Heart right ventricle (tissue), 16 donors: ENCODE data around the gene FGF14. TPM values are rescaled to one million over a fixed set of nuclear protein-coding genes. Genes with fewer than 3 reads are reported as not detected.

ENCODE experiments used
- ATAC-seq, 8 donors: fragments of 200-7000 bp; cut with Tn5 transposase; one replicate each; pipeline ENCODE4 v1.9.1; 2020; ENCODE audit warnings: mild to moderate bottlenecking in 8 of 8, moderate library complexity in 8 of 8, moderate number of reproducible peaks in 1 of 8
- DNase-seq, 2 donors: peaks; one replicate each; pipeline ENCODE4 v3.0.0-alpha.2; 2020
- H3K27ac ChIP-seq, 10 donors: fragments of 200-600 bp; sonication (generic) in 2 of 10; one replicate each; pipeline versions ENCODE4 v1.5.0 to v1.8.0; 2020 to 2022; ENCODE audit warnings: mild to moderate bottlenecking in 3 of 10
- H3K27me3 ChIP-seq, 7 donors: fragments of 200-600 bp; one replicate each; pipeline ENCODE4 v1.8.0; 2021 to 2022; ENCODE audit warnings: mild to moderate bottlenecking in 2 of 7
- H3K36me3 ChIP-seq, 9 donors: fragments of 200-600 bp; sonication (generic) in 1 of 9; one replicate each; pipeline versions ENCODE4 v1.5.0 to v1.8.0; 2020 to 2022; ENCODE audit warnings: mild to moderate bottlenecking in 2 of 9
- H3K4me1 ChIP-seq, 9 donors: fragments of 200-600 bp; sonication (generic) in 1 of 9; one replicate each; pipeline versions ENCODE4 v1.5.0 to v1.8.0; 2020 to 2022; ENCODE audit warnings: mild to moderate bottlenecking in 4 of 9
- H3K4me3 ChIP-seq, 10 donors: fragments of 200-600 bp; sonication (generic) in 2 of 10; one replicate each; pipeline versions ENCODE4 v1.5.0 to v1.8.0; 2020 to 2022; ENCODE audit warnings: mild to moderate bottlenecking in 7 of 10, moderate library complexity in 2 of 10
- H3K9me3 ChIP-seq, 11 donors: fragments of 200-600 bp in 10 of 11; sonication (generic) in 2 of 11; one replicate each; pipeline versions ENCODE4 v1.5.0 to v1.8.0; 2013 to 2022; ENCODE audit warnings: mild to moderate bottlenecking in 2 of 11, control low read depth in 1 of 11, moderate library complexity in 1 of 11
- WGBS, 2 donors: extraction: QIAGEN DNeasy Blood & Tissue Kit; methylation state at CpG; one replicate each; pipeline ENCODE4 v1.1.7; 2013; ENCODE audit warnings: inconsistent platforms in 1 of 2; 5-methylcytosine and 5-hydroxymethylcytosine counted together
- intact Hi-C, 10 donors: fragments of 100-400 bp; cut with DNase I; formaldehyde crosslinking; loops; one replicate each; pipeline versions ENCODE4 v1.11.1 to v1.14.2; 2022
- polyA plus RNA-seq, 2 donors: library from polyadenylated mRNA; stranded (reverse); fragments of 200-250 nt; gene quantifications; one replicate each; pipeline ENCODE4 v1.2.3, GENCODE V29; 2013
- total RNA-seq, 10 donors: library from RNA; stranded (reverse); fragmentation: NEBNext Ultra II Directional in 3 of 10; extraction: Animal tissue kit (Norgen Biotek cat#: 25700) in 3 of 10; gene quantifications; one replicate each; pipeline versions ENCODE4 v1.2.1 to v1.2.4, GENCODE V29; 2021 to 2023
- TF ChIP-seq, protein P1 (sequence below), 9 donors: fragments of 200-600 bp; sonication (generic) in 2 of 9; IDR thresholded peaks; one replicate each; pipeline versions ENCODE4 v1.5.0 to v1.8.0; 2021 to 2022; ENCODE audit warnings: antibody characterized with exemption in 9 of 9, mild to moderate bottlenecking in 5 of 9, moderate library complexity in 1 of 9
- donor health status: Arrhythmogenic right ventricular cardiomyopathy.
- donor health status: ischemic (EF 13 %, LVEDD 7.1; RV severe dilation, severe dysfunction).
- donor health status: healthy with polysubstance abuse.
- donor health status: DM: no; HTN: yes; CAD: no.
- donor health status: DM: no; HTN: no; CAD: no.
- donor health status: ischemic (EF 25% LVEDD 6.9; RV normal size, moderate dysfunction).
- donor health status: ischemic (EF 25% LVEDD 5.7; RV mildly dilated, moderate dysfunction).
- donor health status: healthy.
- donor health status: DM: yes; HTN: yes; CAD: no.
- donor health status: Ischemic cardiomyopathy.
- donor health status: ischemic (EF 35%, LVEDD 5.7; RV mildly dilated, moderate dysfunction).
- donor health status: nonischemic (EF 11% LVEDD 7.7; RV severe dilation, severe dysfunction).
- donor health status: DM: yes; HTN: yes; CAD: no.
- donor health status: PGD.
- donor health status: ischemic (EF 29% LVEDD 5.4; RV normal size, mild dysfunction).
- donor health status: nonischemic (EF 23%, LVEDD 6.1; RV moderate dilation, normal function).

Gene FGF14
- total and polyA plus RNA-seq, 12 donors: 0.20 to 7.8 (median 5.3) TPM

DNA sequence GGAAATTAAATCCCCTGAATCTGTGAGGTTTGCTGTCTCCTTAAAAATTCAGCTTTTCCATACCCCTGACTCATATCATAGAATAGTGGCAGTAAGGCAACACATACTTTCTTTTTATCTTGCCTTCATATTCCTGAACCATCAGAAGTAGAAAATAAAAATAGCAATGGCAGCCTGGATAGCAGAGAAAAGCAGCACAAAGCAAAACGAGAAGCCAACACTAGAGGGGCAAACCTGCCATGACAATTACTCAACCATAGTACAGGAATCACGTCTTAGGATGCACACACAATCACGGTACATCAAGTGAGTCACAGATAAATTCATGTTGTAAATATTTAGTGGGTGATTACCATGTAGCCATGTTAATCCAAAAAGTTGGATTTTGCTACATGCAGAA is 606.4 kb downstream of the FGF14 start:
- H3K4me3 ChIP-seq: no peak overlapping the region
- H3K36me3 ChIP-seq: no peaks in the 10 kb centered on the region
- WGBS, 2 donors: 49 to 56% methylated on average over 3 of the region's 3 CpGs
- intact Hi-C loops: loop anchor here in 3 of 10 donors (5.0 to 10.0 kb wide), 3 partner anchors 69 to 119 kb away; no protein-coding TSS in a partner anchor
- no peaks in the 10 kb centered on the region for H3K27me3 ChIP-seq
- H3K9me3 ChIP-seq: no peaks in the 10 kb centered on the region
- H3K27ac ChIP-seq: peak overlapping the region in 4 of 10 donors; percentile 10 to 34 (median 30)
- peaks cover 0 to 13% (median 0%) of the 10 kb centered on the region in 9 donors for H3K4me1 ChIP-seq
- ATAC-seq (peak in 4 of 8 donors; percentile 24 to 50 (median 42)), DNase-seq (no peak)
- TF ChIP-seq, protein P1, sequence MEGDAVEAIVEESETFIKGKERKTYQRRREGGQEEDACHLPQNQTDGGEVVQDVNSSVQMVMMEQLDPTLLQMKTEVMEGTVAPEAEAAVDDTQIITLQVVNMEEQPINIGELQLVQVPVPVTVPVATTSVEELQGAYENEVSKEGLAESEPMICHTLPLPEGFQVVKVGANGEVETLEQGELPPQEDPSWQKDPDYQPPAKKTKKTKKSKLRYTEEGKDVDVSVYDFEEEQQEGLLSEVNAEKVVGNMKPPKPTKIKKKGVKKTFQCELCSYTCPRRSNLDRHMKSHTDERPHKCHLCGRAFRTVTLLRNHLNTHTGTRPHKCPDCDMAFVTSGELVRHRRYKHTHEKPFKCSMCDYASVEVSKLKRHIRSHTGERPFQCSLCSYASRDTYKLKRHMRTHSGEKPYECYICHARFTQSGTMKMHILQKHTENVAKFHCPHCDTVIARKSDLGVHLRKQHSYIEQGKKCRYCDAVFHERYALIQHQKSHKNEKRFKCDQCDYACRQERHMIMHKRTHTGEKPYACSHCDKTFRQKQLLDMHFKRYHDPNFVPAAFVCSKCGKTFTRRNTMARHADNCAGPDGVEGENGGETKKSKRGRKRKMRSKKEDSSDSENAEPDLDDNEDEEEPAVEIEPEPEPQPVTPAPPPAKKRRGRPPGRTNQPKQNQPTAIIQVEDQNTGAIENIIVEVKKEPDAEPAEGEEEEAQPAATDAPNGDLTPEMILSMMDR (IDR thresholded peaks at IDR 0.05): no peak

DNA sequence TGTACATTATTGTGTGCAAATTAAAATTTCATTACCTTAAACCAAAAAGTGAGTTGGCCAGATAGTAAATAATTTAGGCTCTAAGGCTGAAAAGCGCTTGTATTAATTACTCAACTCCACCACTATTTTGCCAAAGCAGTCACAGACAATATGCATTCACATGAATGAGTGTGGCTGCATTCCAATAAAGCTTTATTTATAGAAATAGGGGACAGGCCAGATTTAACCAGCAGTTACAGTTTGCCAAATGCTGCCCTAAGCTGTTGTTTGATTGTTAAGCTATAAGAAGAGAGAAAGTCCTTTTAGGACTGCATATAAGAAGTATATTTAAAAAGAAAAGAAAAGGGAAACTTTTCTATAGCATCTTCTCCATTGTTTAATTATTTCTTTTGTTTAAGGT is 606.8 kb downstream of the FGF14 start:
- intact Hi-C loops: loop anchor here in 3 of 10 donors (5.0 to 10.0 kb wide), 3 partner anchors 70 to 120 kb away; no protein-coding TSS in a partner anchor
- ATAC-seq (peak in 7 of 8 donors; percentile 33 to 85 (median 65)), DNase-seq (no peak)
- H3K27ac ChIP-seq: peak overlapping the region in 4 of 10 donors; percentile 10 to 34 (median 30)
- H3K9me3 ChIP-seq: no peaks in the 10 kb centered on the region
- H3K4me1 ChIP-seq: peaks cover 0 to 13% (median 0%) of the 10 kb centered on the region in 9 donors
- no peaks in the 10 kb centered on the region for H3K27me3 ChIP-seq
- H3K4me3 ChIP-seq: no peak overlapping the region
- 75 to 83% methylated on average over 1 of the region's 1 CpG for WGBS, 2 donors
- TF ChIP-seq, protein P1 (IDR thresholded peaks at IDR 0.05): no peak
- no peaks in the 10 kb centered on the region for H3K36me3 ChIP-seq

DNA sequence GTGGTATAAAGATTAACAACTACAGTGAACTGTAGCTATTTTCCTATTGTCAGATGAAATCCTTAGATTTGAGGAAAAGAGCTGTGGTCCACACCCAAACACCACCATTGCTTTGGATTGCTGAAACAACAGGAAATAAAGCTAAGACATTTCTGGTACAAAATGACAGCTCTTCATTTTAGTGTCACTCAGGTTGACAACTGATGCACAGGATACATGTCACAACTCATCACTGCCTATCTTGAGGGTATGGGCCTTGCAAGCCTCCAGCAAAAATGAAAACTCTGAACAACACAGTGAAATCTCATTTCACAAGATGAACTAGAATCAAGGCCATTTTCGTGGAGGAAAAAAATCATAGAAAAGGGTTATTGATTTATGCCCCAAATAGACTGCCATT is 609.7 kb downstream of the FGF14 start:
- ATAC-seq (no peak), DNase-seq (no peak)
- no peaks in the 10 kb centered on the region for H3K36me3 ChIP-seq
- intact Hi-C loops: loop anchor here in 2 of 10 donors (10.0 kb wide), 2 partner anchors 73 to 123 kb away; no protein-coding TSS in a partner anchor
- H3K4me1 ChIP-seq: peaks cover 0 to 13% (median 0%) of the 10 kb centered on the region in 9 donors
- no peaks in the 10 kb centered on the region for H3K9me3 ChIP-seq
- no peaks in the 10 kb centered on the region for H3K27me3 ChIP-seq
- TF ChIP-seq, protein P1 (IDR thresholded peaks at IDR 0.05): no peak
- H3K4me3 ChIP-seq: no peak overlapping the region
- no peak overlapping the region for H3K27ac ChIP-seq
- WGBS, 2 donors: 53 to 65% methylated on average over 1 of the region's 1 CpG

DNA sequence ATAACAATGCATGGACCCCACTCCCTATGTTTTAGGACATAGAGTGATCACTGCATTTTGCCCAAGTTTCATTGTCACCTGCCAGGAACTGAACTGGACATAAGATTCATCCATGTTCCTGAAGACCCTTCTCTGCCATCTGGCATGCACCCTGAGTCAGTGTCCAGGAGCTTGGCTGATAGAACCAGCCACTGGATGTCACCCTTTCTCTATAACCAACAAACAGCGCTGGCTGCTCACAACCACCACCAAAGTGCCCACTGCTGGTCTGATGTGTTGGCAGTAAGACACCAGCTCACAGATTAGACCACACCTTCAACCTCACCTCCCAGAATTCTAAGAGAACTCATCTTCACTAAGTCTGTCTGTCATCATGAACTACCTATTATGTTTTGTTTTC is 616.0 kb downstream of the FGF14 start:
- ATAC-seq (peak; percentile 42 to 92 (median 81)), DNase-seq (peak; percentile 14 to 21)
- TF ChIP-seq, protein P1 (IDR thresholded peaks at IDR 0.05): peak in 8 of 9 donors; percentile 19 to 62 (median 48)
- H3K4me3 ChIP-seq: no peak overlapping the region
- no peaks in the 10 kb centered on the region for H3K4me1 ChIP-seq
- no peaks in the 10 kb centered on the region for H3K9me3 ChIP-seq
- H3K27me3 ChIP-seq: no peaks in the 10 kb centered on the region
- H3K27ac ChIP-seq: no peak overlapping the region
- WGBS, 2 donors: 29 to 32% methylated on average over 1 of the region's 1 CpG
- intact Hi-C loops: loop anchor here in 9 of 10 donors (2.0 to 10.0 kb wide), 7 partner anchors 129 to 769 kb away; no protein-coding TSS in a partner anchor
- H3K36me3 ChIP-seq: no peaks in the 10 kb centered on the region
